ENCODE data around the gene ACSF3.

Gene ACSF3

GRCh38 chr16:89049484-89050118 is 44.1 kb upstream of the ACSF3 start:
- Histone ChIP-seq H3K27ac (ENCODE audit: extremely low read depth, low read depth, low read length) (no peak overlapping the region), H3K9me3 (ENCODE audit: control insufficient read depth, insufficient read depth, low read depth, low read length) (no peaks in the 10 kb centered on the region), H3K4me1 (ENCODE audit: control insufficient read depth, insufficient read depth, low read length) (no peaks in the 10 kb centered on the region; the same call in 1 of the 2 replicates), H3K4me3 (ENCODE audit: low read depth, low read length) (no peak overlapping the region), H3K36me3 (ENCODE audit: control insufficient read depth in 2 of 2, insufficient read depth in 1 of 2, low read length in 2 of 2) (no peaks in the 10 kb centered on the region)
- ChIA-PET POLR2A (no interaction called here), CTCF (no interaction called here)
- TF ChIP-seq ZNF777 (tag by site-specific recombination; IDR thresholded peaks at IDR 0.05; ENCODE audit: borderline replicate concordance) = no peak
- peak; percentile 42; the same call in 1 of the 2 replicates for TF ChIP-seq ZBTB17 (tag by site-specific recombination; IDR thresholded peaks at IDR 0.05)
- no peak for TF ChIP-seq ZNF560 (tag by site-specific recombination; IDR thresholded peaks at IDR 0.05; ENCODE audit: borderline replicate concordance)
- TF ChIP-seq PATZ1 (tag by site-specific recombination; IDR thresholded peaks at IDR 0.05) = 0 out of 2 replicates have a peak, but pooled peaks have one; percentile 16
- no peak for TF ChIP-seq PRDM2 (tag by site-specific recombination; IDR thresholded peaks at IDR 0.05; ENCODE audit: borderline replicate concordance)
- no peak for TF ChIP-seq ZNF214 (tag by site-specific recombination; IDR thresholded peaks at IDR 0.05; ENCODE audit: borderline replicate concordance)
- no peak for TF ChIP-seq ZNF626 (tag by site-specific recombination; IDR thresholded peaks at IDR 0.05)
- no peak for TF ChIP-seq ZNF529 (tag by site-specific recombination; IDR thresholded peaks at IDR 0.05; ENCODE audit: insufficient replicate concordance)
- TF ChIP-seq, protein P1, sequence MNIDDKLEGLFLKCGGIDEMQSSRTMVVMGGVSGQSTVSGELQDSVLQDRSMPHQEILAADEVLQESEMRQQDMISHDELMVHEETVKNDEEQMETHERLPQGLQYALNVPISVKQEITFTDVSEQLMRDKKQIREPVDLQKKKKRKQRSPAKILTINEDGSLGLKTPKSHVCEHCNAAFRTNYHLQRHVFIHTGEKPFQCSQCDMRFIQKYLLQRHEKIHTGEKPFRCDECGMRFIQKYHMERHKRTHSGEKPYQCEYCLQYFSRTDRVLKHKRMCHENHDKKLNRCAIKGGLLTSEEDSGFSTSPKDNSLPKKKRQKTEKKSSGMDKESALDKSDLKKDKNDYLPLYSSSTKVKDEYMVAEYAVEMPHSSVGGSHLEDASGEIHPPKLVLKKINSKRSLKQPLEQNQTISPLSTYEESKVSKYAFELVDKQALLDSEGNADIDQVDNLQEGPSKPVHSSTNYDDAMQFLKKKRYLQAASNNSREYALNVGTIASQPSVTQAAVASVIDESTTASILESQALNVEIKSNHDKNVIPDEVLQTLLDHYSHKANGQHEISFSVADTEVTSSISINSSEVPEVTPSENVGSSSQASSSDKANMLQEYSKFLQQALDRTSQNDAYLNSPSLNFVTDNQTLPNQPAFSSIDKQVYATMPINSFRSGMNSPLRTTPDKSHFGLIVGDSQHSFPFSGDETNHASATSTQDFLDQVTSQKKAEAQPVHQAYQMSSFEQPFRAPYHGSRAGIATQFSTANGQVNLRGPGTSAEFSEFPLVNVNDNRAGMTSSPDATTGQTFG (tag by site-specific recombination; IDR thresholded peaks at IDR 0.05; ENCODE audit: borderline replicate concordance) = no peak
- no peak for TF ChIP-seq ZNF433 (tag by site-specific recombination; IDR thresholded peaks at IDR 0.05; ENCODE audit: low read depth)
- TF ChIP-seq, protein P2, sequence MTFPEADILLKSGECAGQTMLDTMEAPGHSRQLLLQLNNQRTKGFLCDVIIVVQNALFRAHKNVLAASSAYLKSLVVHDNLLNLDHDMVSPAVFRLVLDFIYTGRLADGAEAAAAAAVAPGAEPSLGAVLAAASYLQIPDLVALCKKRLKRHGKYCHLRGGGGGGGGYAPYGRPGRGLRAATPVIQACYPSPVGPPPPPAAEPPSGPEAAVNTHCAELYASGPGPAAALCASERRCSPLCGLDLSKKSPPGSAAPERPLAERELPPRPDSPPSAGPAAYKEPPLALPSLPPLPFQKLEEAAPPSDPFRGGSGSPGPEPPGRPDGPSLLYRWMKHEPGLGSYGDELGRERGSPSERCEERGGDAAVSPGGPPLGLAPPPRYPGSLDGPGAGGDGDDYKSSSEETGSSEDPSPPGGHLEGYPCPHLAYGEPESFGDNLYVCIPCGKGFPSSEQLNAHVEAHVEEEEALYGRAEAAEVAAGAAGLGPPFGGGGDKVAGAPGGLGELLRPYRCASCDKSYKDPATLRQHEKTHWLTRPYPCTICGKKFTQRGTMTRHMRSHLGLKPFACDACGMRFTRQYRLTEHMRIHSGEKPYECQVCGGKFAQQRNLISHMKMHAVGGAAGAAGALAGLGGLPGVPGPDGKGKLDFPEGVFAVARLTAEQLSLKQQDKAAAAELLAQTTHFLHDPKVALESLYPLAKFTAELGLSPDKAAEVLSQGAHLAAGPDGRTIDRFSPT (tag by site-specific recombination; IDR thresholded peaks at IDR 0.05) = no peak
- TF ChIP-seq ZNF24 (tag by site-specific recombination; IDR thresholded peaks at IDR 0.05) = no peak
- TF ChIP-seq ZFHX2 (tag by site-specific recombination; conservative IDR thresholded peaks at IDR 0.05) = peak; percentile 51; the same call in 1 of the 2 replicates
- no peak for TF ChIP-seq ZNF174 (tag by site-specific recombination; IDR thresholded peaks at IDR 0.05)
- TF ChIP-seq, protein P3, sequence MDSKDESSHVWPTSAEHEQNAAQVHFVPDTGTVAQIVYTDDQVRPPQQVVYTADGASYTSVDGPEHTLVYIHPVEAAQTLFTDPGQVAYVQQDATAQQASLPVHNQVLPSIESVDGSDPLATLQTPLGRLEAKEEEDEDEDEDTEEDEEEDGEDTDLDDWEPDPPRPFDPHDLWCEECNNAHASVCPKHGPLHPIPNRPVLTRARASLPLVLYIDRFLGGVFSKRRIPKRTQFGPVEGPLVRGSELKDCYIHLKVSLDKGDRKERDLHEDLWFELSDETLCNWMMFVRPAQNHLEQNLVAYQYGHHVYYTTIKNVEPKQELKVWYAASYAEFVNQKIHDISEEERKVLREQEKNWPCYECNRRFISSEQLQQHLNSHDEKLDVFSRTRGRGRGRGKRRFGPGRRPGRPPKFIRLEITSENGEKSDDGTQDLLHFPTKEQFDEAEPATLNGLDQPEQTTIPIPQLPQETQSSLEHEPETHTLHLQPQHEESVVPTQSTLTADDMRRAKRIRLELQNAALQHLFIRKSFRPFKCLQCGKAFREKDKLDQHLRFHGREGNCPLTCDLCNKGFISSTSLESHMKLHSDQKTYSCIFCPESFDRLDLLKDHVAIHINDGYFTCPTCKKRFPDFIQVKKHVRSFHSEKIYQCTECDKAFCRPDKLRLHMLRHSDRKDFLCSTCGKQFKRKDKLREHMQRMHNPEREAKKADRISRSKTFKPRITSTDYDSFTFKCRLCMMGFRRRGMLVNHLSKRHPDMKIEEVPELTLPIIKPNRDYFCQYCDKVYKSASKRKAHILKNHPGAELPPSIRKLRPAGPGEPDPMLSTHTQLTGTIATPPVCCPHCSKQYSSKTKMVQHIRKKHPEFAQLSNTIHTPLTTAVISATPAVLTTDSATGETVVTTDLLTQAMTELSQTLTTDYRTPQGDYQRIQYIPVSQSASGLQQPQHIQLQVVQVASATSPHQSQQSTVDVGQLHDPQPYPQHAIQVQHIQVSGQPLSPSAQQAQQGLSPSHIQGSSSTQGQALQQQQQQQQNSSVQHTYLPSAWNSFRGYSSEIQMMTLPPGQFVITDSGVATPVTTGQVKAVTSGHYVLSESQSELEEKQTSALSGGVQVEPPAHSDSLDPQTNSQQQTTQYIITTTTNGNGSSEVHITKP (tag by site-specific recombination; IDR thresholded peaks at IDR 0.05) = peak; percentile 54; the same call in 1 of the 2 replicates
- TF ChIP-seq SCRT2 (tag by site-specific recombination; IDR thresholded peaks at IDR 0.05) = no peak
- no peak for TF ChIP-seq SP3 (tag by site-specific recombination; IDR thresholded peaks at IDR 0.05)
- TF ChIP-seq, protein P4, sequence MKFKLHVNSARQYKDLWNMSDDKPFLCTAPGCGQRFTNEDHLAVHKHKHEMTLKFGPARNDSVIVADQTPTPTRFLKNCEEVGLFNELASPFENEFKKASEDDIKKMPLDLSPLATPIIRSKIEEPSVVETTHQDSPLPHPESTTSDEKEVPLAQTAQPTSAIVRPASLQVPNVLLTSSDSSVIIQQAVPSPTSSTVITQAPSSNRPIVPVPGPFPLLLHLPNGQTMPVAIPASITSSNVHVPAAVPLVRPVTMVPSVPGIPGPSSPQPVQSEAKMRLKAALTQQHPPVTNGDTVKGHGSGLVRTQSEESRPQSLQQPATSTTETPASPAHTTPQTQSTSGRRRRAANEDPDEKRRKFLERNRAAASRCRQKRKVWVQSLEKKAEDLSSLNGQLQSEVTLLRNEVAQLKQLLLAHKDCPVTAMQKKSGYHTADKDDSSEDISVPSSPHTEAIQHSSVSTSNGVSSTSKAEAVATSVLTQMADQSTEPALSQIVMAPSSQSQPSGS (tag by site-specific recombination; IDR thresholded peaks at IDR 0.05; ENCODE audit: low read depth) = no peak
